ENCODE data around the gene OXTR.

- TF ChIP-seq EP300 (conservative IDR thresholded peaks at IDR 0.05; ENCODE audit: poor library complexity, severe bottlenecking) (no peak), EZH2 (IDR thresholded peaks at IDR 0.05; ENCODE audit: borderline replicate concordance, insufficient read depth, low read length, poor library complexity, severe bottlenecking) (no peak), RAD21 (conservative IDR thresholded peaks at IDR 0.05) (no peak), MXI1 (conservative IDR thresholded peaks at IDR 0.05; ENCODE audit: poor library complexity, severe bottlenecking) (no peak), POLR2AphosphoS5 (IDR thresholded peaks at IDR 0.05) (no peak)
- TF ChIP-seq, protein P1, sequence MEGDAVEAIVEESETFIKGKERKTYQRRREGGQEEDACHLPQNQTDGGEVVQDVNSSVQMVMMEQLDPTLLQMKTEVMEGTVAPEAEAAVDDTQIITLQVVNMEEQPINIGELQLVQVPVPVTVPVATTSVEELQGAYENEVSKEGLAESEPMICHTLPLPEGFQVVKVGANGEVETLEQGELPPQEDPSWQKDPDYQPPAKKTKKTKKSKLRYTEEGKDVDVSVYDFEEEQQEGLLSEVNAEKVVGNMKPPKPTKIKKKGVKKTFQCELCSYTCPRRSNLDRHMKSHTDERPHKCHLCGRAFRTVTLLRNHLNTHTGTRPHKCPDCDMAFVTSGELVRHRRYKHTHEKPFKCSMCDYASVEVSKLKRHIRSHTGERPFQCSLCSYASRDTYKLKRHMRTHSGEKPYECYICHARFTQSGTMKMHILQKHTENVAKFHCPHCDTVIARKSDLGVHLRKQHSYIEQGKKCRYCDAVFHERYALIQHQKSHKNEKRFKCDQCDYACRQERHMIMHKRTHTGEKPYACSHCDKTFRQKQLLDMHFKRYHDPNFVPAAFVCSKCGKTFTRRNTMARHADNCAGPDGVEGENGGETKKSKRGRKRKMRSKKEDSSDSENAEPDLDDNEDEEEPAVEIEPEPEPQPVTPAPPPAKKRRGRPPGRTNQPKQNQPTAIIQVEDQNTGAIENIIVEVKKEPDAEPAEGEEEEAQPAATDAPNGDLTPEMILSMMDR (IDR thresholded peaks at IDR 0.05; ENCODE audit: poor library complexity, severe bottlenecking) = no peak
Observed at GRCh38 chr3:8775181-8775580, 5.8 kb upstream of the OXTR start.
